HEK293T (cell line): Measurements from ENCODE around the gene EVI5L.

Experiments
- CTCF ChIA-PET: fragments of 350-600 bp; formaldehyde crosslinking; extraction: SDS; loops from one replicate; lab custom pipeline; 2021; ENCODE audit warnings: antibody characterized with exemption, inconsistent platforms; lab: Yijun Ruan, JAX
- POLR2A ChIA-PET: fragments of 350-600 bp; formaldehyde crosslinking; extraction: SDS; loops from one replicate; lab custom pipeline; 2020; ENCODE audit warnings: antibody characterized with exemption, inconsistent platforms; lab: Yijun Ruan, JAX
- DNase-seq: peaks from one replicate; pipeline ENCODE4 v3.0.0; 2012; ENCODE audit warnings: mixed read lengths; ENCODE audit errors: extremely low spot score
- ARNT ChIP-seq: fragments of 450-650 bp; IDR thresholded peaks from 2 replicates; pipeline ENCODE4 v1.6.1; 2017; ENCODE audit warnings: mild to moderate bottlenecking
- BHLHE40 ChIP-seq: fragments of 450-650 bp; IDR thresholded peaks from 2 replicates; pipeline ENCODE4 v1.6.1; 2016; ENCODE audit warnings: mild to moderate bottlenecking, moderate library complexity, borderline replicate concordance
- CTBP1 ChIP-seq: fragments of 450-650 bp; IDR thresholded peaks from 2 replicates; pipeline ENCODE4 v1.6.1; 2016; ENCODE audit warnings: borderline replicate concordance
- ELF4 ChIP-seq: fragments of 450-650 bp; IDR thresholded peaks from 2 replicates; pipeline ENCODE4 v1.6.1; 2017; ENCODE audit warnings: antibody characterized with exemption
- FOXA1 ChIP-seq: fragments of 450-650 bp; IDR thresholded peaks from 2 replicates; pipeline ENCODE4 v1.6.1; 2016; ENCODE audit warnings: mild to moderate bottlenecking
- FOXK2 ChIP-seq: fragments of 450-650 bp; IDR thresholded peaks from 2 replicates; pipeline ENCODE4 v1.6.1; 2016; ENCODE audit warnings: mild to moderate bottlenecking
- FOXM1 ChIP-seq: fragments of 450-650 bp; IDR thresholded peaks from 2 replicates; pipeline ENCODE4 v1.6.1; 2017; ENCODE audit warnings: mild to moderate bottlenecking, borderline replicate concordance
- HDGF ChIP-seq: fragments of 450-650 bp; IDR thresholded peaks from 2 replicates; pipeline ENCODE4 v1.6.1; 2017; ENCODE audit warnings: antibody characterized with exemption, borderline replicate concordance
- L3MBTL2 ChIP-seq: fragments of 450-650 bp; conservative IDR thresholded peaks from 2 replicates; pipeline ENCODE4 v1.6.1; 2016; ENCODE audit warnings: mild to moderate bottlenecking
- LEF1 ChIP-seq: fragments of 450-650 bp; IDR thresholded peaks from 2 replicates; pipeline ENCODE4 v1.6.1; 2017; ENCODE audit warnings: mild to moderate bottlenecking, borderline replicate concordance
- NFRKB ChIP-seq: fragments of 450-650 bp; IDR thresholded peaks from 2 replicates; pipeline ENCODE4 v1.6.1; 2016; ENCODE audit warnings: mild to moderate bottlenecking, moderate library complexity
- SP1 ChIP-seq: fragments of 450-650 bp; IDR thresholded peaks from 2 replicates; pipeline ENCODE4 v1.6.1; 2017
- SUZ12 ChIP-seq: fragments of 450-650 bp; IDR thresholded peaks from 2 replicates; pipeline ENCODE4 v1.6.1; 2016; ENCODE audit warnings: mild to moderate bottlenecking
- TARDBP ChIP-seq: fragments of 450-650 bp; IDR thresholded peaks from 2 replicates; pipeline ENCODE4 v1.6.1; 2016
- ZNF384 ChIP-seq: fragments of 450-650 bp; IDR thresholded peaks from 2 replicates; pipeline ENCODE4 v1.6.1; 2016
- TF ChIP-seq, protein P1 (sequence below): fragments of 450-650 bp; IDR thresholded peaks from 2 replicates; pipeline ENCODE4 v1.6.1; 2016

EVI5L gene

DNA sequence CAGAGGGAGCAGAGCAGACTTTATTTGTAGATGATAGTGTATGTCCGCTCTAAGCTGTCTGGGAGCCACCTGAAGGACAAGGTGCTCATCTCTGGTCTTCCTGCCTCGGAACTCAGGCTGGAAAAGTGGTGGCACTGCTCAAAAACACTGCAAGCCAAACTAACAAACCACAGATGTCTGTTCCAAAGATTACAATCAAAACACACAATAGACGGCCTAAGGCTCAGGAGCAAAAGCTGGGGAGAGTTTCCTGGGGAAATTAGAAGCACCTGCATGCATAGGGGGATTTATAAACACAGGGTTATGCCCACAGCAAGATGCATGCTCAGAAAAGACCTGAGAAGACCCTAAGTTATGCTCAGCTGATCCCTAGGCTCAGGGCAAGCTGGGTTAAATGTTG, 9.4 kb upstream of the EVI5L start:
- no peak for DNase-seq
- TF ChIP-seq TARDBP (no peak), SP1 (no peak), L3MBTL2 (no peak), ARNT (no peak)
- POLR2A ChIA-PET: no interaction called here
- CTCF ChIA-PET: interaction anchor here (0.6 kb wide), 1 partner anchor 21 kb away, joined by 3 read pairs; no protein-coding TSS in a partner anchor

DNA sequence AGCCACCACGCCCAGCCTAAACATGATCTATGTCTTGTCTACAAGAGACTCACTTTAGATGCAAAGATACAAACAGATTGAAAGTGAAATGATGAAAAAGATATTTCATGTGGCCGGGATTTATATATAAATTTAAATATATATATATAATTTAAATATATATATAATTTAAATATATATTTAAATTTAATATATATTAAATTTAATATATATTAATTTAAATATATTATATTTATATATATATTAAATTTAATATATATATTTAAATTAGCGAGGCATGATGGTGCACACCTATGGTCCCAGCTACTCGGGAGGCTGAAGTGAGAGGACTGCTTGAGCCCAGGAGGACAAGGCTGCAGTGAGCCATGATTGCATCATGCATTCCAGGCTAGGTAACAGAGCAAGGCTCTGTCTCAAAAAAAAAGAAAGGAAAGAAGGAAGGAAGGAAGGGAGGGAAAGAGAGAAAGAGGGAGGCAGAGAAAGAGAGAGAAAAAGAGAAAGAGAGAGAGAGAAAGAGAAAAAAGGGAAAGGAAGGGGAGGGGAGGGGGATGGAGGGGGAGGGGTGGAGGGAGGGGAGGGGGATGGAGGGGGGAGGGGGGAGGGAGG, 7.0 kb upstream of the EVI5L start:
- ChIA-PET CTCF (no interaction called here), POLR2A (no interaction called here)
- TF ChIP-seq LEF1 (no peak), FOXK2 (no peak), BHLHE40 (no peak), ARNT (no peak), HDGF (no peak), L3MBTL2 (no peak), TARDBP (no peak), ELF4 (no peak), ZNF384 (no peak), NFRKB (no peak), SUZ12 (no peak), SP1 (no peak), CTBP1 (no peak), FOXA1 (no peak), FOXM1 (no peak)
- TF ChIP-seq, protein P1, sequence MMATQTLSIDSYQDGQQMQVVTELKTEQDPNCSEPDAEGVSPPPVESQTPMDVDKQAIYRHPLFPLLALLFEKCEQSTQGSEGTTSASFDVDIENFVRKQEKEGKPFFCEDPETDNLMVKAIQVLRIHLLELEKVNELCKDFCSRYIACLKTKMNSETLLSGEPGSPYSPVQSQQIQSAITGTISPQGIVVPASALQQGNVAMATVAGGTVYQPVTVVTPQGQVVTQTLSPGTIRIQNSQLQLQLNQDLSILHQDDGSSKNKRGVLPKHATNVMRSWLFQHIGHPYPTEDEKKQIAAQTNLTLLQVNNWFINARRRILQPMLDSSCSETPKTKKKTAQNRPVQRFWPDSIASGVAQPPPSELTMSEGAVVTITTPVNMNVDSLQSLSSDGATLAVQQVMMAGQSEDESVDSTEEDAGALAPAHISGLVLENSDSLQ: no peak
- DNase-seq: no peak

DNA sequence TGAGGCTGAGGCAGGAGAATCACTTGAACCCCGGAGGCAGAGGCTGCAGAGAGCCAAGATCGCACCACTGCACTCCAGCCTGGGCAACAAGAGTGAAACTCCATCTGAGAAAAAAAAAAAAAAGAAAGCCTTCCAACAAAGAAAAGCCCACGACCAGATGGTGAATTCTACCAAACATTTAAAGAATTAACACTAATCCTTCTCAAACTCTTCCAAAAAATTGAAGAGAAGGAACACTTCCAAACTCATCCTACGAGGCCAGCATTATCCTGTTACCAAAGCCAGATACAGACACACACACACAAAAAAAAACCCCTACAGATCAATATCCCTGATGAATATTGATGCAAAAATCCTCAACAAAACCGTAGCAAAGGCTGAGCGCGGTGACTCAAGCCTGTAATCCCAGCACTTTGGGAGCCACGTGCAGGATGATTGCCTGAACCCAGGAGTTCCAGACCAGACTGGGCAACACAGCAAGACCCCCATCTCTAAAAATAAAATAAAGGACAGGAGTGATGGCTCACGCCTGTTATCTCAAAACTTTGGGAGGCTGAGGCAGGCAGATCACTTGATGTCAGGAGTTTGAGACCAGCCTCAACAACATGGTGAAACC, 6.2 kb upstream of the EVI5L start:
- ChIA-PET CTCF (no interaction called here), POLR2A (no interaction called here)

DNA sequence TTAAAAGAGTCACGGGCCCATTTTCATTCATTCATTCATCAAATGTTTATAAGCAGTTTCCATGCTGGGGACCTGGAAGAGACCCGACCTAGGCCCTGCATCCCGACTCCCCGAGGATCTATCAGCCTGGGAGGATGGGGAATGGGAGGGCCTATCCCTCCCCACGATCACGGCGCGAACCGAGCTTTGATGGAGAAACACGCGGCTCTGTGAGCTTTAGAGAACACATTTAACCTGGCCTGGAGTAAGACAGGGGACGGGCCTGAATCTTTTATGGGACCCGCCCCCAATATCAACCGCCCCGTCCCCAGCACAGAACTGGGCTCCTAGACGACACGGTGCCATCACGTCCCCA, 875 bp upstream of the EVI5L start:
- TF ChIP-seq ZNF384: no peak
- TF ChIP-seq SUZ12: no peak
- TF ChIP-seq ARNT: no peak
- no peak for TF ChIP-seq ELF4
- CTCF ChIA-PET: interaction anchor here (0.6 kb wide), 1 partner anchor 24 kb away, joined by 4 read pairs; no protein-coding TSS in a partner anchor
- no peak for DNase-seq
- POLR2A ChIA-PET: interaction anchor here (1.1 kb wide), 1 partner anchor 200 kb away, joined by 4 read pairs; the partner anchor contains the start of genes PET100 and XAB2

More for the DNA sequence above, 6.2 kb upstream of the EVI5L start:
- TF ChIP-seq BHLHE40 (no peak), ZNF384 (no peak), FOXA1 (no peak), FOXM1 (no peak), SP1 (no peak), CTBP1 (no peak), FOXK2 (no peak), SUZ12 (no peak), NFRKB (no peak), LEF1 (no peak), L3MBTL2 (no peak), ARNT (no peak)
- DNase-seq: no peak

DNA sequence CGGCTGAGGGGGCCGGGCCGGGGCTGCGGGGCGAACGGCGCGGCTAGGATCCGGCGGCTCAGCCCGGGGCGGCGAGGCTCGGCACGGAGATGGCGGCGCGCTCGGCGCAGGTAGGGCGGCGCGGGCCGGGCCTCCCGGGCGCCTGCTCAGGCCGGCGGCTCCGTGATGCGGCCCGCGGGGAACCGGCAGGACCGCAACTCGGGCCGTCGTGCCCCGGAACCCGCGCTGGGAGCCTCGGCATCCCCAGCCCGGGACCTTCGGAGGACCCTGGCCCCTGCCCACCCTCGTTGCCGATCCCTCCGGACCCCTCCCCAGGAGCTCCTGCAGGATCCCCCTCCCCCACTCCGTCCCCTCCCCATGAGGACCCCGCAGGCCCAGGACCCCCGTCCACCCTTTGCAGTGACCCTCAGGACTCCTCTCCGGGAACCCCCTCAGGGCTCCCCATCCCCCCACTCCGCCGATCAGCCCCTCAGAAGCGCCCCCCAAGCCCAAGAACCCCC, 304 bp downstream of the EVI5L start:
- POLR2A ChIA-PET: interaction anchor here (1.0 kb wide), 1 partner anchor 39 kb away, joined by 3 read pairs; no protein-coding TSS in a partner anchor
- CTCF ChIA-PET: interaction anchor here (1.6 to 2.8 kb wide), 2 partner anchors 39 to 262 kb away, joined by 6 to 8 read pairs; no protein-coding TSS in a partner anchor
- TF ChIP-seq ZNF384 (no peak), NFRKB (no peak), ELF4 (no peak), LEF1 (no peak), SP1 (no peak), L3MBTL2 (no peak), TARDBP (no peak), BHLHE40 (no peak), ARNT (no peak), SUZ12 (no peak), HDGF (no peak), CTBP1 (no peak), FOXK2 (no peak), FOXA1 (no peak)
- TF ChIP-seq, protein P1: no peak
- no peak for DNase-seq

DNA sequence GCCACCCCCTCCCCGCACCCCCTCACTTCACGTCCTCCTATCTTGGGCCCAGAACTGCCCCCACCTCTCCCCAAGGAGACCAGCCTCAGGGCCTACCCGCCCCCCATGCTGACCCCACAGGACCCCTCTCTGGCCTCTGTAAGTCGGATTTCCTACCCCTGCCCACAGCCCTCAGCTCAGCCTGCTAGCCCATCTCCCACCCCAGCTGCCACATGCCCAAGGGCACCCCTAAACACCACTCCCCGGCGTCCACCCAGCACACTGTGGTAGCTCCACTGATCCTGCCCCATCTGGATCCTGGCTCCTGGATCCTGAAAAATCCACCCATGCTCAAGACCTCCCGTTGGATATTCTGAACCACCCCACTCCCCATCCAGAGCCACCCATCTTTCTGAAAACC, 805 bp downstream of the EVI5L start:
- DNase-seq: no peak
- TF ChIP-seq L3MBTL2 (no peak), CTBP1 (no peak), FOXM1 (no peak), TARDBP (no peak), LEF1 (no peak), FOXK2 (no peak), FOXA1 (no peak), SP1 (no peak), ZNF384 (no peak), ARNT (no peak), NFRKB (no peak)
- TF ChIP-seq, protein P1: no peak
- ChIA-PET POLR2A (interaction anchor here (1.0 kb wide), 1 partner anchor 38 kb away, joined by 3 read pairs; no protein-coding TSS in a partner anchor), CTCF (interaction anchor here (0.7 to 2.8 kb wide), 5 partner anchors 21 to 262 kb away, joined by 3 to 8 read pairs (median 3); partner anchors contain the start of gene TRAPPC5)
